MM.1S (cell line): ENCODE measurements around the gene AP1G1.

Experiments used
- EZH2 ChIP-seq: fragments of 300-600 bp; sonication (generic); optimal IDR thresholded peaks from 2 replicates; pipeline ENCODE3; 2017; ENCODE audit warnings: low read depth, mild to moderate bottlenecking, antibody characterized with exemption, low read length, mixed read lengths
- EZH2phosphoT487 ChIP-seq: fragments of 300-600 bp; sonication (generic); IDR thresholded peaks from 2 replicates; pipeline ENCODE4 v1.6.1; 2018; ENCODE audit warnings: antibody characterized with exemption, low read length
- TF ChIP-seq, protein P1 (sequence below): fragments of 300-600 bp; sonication (generic); IDR thresholded peaks from 2 replicates; pipeline ENCODE4 v1.5.1; 2016; ENCODE audit warnings: antibody characterized with exemption, low read length, mixed read lengths

DNA sequence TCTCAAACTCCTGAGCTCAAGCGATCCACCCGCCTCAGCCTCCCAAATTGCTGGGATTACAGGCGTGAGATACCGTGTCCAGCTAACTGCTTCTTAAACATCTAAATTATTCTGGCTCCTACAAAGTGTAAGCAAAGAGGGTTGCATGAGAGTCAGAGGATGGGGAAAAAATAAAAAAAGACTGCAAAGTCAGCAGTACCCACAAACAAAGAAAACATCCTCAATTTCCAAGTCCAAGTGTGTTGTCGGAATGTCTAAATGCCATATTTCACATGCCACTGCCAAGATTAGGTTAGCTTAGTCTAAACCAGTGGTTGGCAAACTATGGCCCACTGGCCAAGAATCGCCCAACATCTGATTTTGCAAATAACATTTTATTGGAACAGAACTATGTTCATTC is 71.1 kb downstream of the AP1G1 start:
- TF ChIP-seq, protein P1, sequence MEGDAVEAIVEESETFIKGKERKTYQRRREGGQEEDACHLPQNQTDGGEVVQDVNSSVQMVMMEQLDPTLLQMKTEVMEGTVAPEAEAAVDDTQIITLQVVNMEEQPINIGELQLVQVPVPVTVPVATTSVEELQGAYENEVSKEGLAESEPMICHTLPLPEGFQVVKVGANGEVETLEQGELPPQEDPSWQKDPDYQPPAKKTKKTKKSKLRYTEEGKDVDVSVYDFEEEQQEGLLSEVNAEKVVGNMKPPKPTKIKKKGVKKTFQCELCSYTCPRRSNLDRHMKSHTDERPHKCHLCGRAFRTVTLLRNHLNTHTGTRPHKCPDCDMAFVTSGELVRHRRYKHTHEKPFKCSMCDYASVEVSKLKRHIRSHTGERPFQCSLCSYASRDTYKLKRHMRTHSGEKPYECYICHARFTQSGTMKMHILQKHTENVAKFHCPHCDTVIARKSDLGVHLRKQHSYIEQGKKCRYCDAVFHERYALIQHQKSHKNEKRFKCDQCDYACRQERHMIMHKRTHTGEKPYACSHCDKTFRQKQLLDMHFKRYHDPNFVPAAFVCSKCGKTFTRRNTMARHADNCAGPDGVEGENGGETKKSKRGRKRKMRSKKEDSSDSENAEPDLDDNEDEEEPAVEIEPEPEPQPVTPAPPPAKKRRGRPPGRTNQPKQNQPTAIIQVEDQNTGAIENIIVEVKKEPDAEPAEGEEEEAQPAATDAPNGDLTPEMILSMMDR: no peak
- TF ChIP-seq EZH2: no peak
- no peak for TF ChIP-seq EZH2phosphoT487
